HepG2 (cell line): Measurements from ENCODE around the gene TJP3. TPM values are rescaled to one million over a fixed set of nuclear protein-coding genes. Genes with fewer than 3 reads are reported as not detected.

Experiments used
- AHR ChIP-seq: IDR thresholded peaks from 2 replicates; pipeline ENCODE4 v1.6.1; 2018; ENCODE audit warnings: missing genetic modification reagents, missing compliant biosample characterization
- CREB1 ChIP-seq, 2 experiments: fragments of 450-650 bp in 1 of 2; IDR thresholded peaks; 2 replicates each; pipeline ENCODE4 v1.6.1; 2016 to 2017; ENCODE audit warnings: control low read depth in 1 of 2, mild to moderate bottlenecking in 1 of 2, missing compliant biosample characterization in 1 of 2, missing genetic modification characterization in 1 of 2
- E2F1 ChIP-seq: sonication (generic); formaldehyde crosslinking; IDR thresholded peaks from 2 replicates; pipeline ENCODE4 v1.5.0; 2020; ENCODE audit warnings: missing genetic modification reagents
- GLI4 ChIP-seq: sonication (generic); formaldehyde crosslinking; IDR thresholded peaks from 2 replicates; pipeline ENCODE4 v1.5.1; 2020; ENCODE audit warnings: missing genetic modification reagents, mild to moderate bottlenecking, moderate library complexity, borderline replicate concordance
- MATR3 ChIP-seq: sonication (generic); formaldehyde crosslinking; IDR thresholded peaks from 2 replicates; pipeline ENCODE4 v1.4.0; 2020; ENCODE audit warnings: missing genetic modification reagents
- MIER2 ChIP-seq: IDR thresholded peaks from 2 replicates; pipeline ENCODE4 v1.6.1; 2016; ENCODE audit warnings: missing biosample characterization, missing genetic modification reagents
- NCOA1 ChIP-seq: sonication (generic); formaldehyde crosslinking; IDR thresholded peaks from 2 replicates; pipeline ENCODE4 v1.9.0; 2021; ENCODE audit warnings: missing genetic modification reagents
- RBFOX2 ChIP-seq: fragments of 200-400 bp; formaldehyde crosslinking; IDR thresholded peaks from 2 replicates; pipeline ENCODE4 v1.6.1; 2017; ENCODE audit warnings: low read depth, mild to moderate bottlenecking, low read length
- SAP130 ChIP-seq: IDR thresholded peaks from 2 replicates; pipeline ENCODE4 v1.6.1; 2016; ENCODE audit warnings: low read depth
- SMAD3 ChIP-seq: sonication (generic); formaldehyde crosslinking; IDR thresholded peaks from 2 replicates; pipeline ENCODE4 v1.4.0; 2020; ENCODE audit warnings: missing genetic modification reagents
- SNAPC2 ChIP-seq: sonication (generic); formaldehyde crosslinking; IDR thresholded peaks from 2 replicates; pipeline ENCODE4 v1.8.1; 2022; ENCODE audit warnings: mild to moderate bottlenecking, missing genetic modification reagents
- SOX5 ChIP-seq: IDR thresholded peaks from 2 replicates; pipeline ENCODE4 v1.6.1; 2016; ENCODE audit warnings: borderline replicate concordance
- STAG1 ChIP-seq: sonication (generic); formaldehyde crosslinking; IDR thresholded peaks from 2 replicates; pipeline ENCODE4 v1.4.0; 2020; ENCODE audit warnings: missing genetic modification reagents
- ZBTB20 ChIP-seq: sonication (generic); formaldehyde crosslinking; IDR thresholded peaks from 2 replicates; pipeline ENCODE4 v1.8.1; 2023; ENCODE audit warnings: missing genetic modification reagents, low read depth, mild to moderate bottlenecking, borderline replicate concordance
- ZBTB7A ChIP-seq: sonication (generic); formaldehyde crosslinking; IDR thresholded peaks from 2 replicates; pipeline ENCODE4 v1.8.0; 2022; ENCODE audit warnings: mild to moderate bottlenecking, missing genetic modification reagents
- ZHX2 ChIP-seq, 2 experiments: sonication (generic) in 1 of 2; formaldehyde crosslinking in 1 of 2; IDR thresholded peaks; 2 replicates each; pipeline versions ENCODE4 v1.6.1 to v1.9.0; 2014 to 2022; ENCODE audit warnings: antibody characterized with exemption in 1 of 2, borderline replicate concordance in 1 of 2, inconsistent platforms in 1 of 2, low read depth in 1 of 2, missing genetic modification reagents in 1 of 2
- ZNF501 ChIP-seq: sonication (generic); formaldehyde crosslinking; IDR thresholded peaks from 2 replicates; pipeline ENCODE4 v1.5.1; 2020; ENCODE audit warnings: mild to moderate bottlenecking, moderate library complexity, missing genetic modification reagents
- ZNF710 ChIP-seq: sonication (generic); formaldehyde crosslinking; IDR thresholded peaks from 2 replicates; pipeline ENCODE4 v1.5.0; 2020; ENCODE audit warnings: mild to moderate bottlenecking, missing genetic modification reagents, borderline replicate concordance
- ZNF746 ChIP-seq: sonication (generic); formaldehyde crosslinking; IDR thresholded peaks from 2 replicates; pipeline ENCODE4 v1.8.0; 2022; ENCODE audit warnings: mild to moderate bottlenecking, missing genetic modification reagents
- ZNF879 ChIP-seq: sonication (generic); formaldehyde crosslinking; IDR thresholded peaks from 2 replicates; pipeline ENCODE4 v1.8.1; 2023; ENCODE audit warnings: missing genetic modification reagents
- polyA plus RNA-seq, 8 experiments: library from polyadenylated mRNA; depleted of rRNA in 3 of 8; stranded (reverse) in 7 of 8; unstranded in 1 of 8; fragments of >200 nt; fragmentation: Illumina TruSeq in 4 of 8; extraction: Trizol in 4 of 8; gene quantifications; 2 replicates each; pipeline versions ENCODE4 v1.2.1 to v1.2.3, GENCODE V29; 2011 to 2016; ENCODE audit warnings: low read depth in 4 of 8, missing spikeins in 1 of 8, mixed read lengths in 1 of 8; ENCODE audit not compliant: insufficient read depth in 1 of 8
- total RNA-seq, 5 experiments: library from RNA; depleted of rRNA; stranded (reverse); fragments of >200 nt; fragmentation: Illumina TruSeq; extraction: Trizol; gene quantifications; 2 replicates each; pipeline ENCODE4 v1.2.3, GENCODE V29; 2016; ENCODE audit warnings: low read depth in 1 of 5

Gene TJP3
- total and polyA plus RNA-seq, 2 of the 13 experiments (the other 11 are each of a cell fraction or from before 2014, with no cell fraction given): 2.3 to 21.5 TPM

DNA sequence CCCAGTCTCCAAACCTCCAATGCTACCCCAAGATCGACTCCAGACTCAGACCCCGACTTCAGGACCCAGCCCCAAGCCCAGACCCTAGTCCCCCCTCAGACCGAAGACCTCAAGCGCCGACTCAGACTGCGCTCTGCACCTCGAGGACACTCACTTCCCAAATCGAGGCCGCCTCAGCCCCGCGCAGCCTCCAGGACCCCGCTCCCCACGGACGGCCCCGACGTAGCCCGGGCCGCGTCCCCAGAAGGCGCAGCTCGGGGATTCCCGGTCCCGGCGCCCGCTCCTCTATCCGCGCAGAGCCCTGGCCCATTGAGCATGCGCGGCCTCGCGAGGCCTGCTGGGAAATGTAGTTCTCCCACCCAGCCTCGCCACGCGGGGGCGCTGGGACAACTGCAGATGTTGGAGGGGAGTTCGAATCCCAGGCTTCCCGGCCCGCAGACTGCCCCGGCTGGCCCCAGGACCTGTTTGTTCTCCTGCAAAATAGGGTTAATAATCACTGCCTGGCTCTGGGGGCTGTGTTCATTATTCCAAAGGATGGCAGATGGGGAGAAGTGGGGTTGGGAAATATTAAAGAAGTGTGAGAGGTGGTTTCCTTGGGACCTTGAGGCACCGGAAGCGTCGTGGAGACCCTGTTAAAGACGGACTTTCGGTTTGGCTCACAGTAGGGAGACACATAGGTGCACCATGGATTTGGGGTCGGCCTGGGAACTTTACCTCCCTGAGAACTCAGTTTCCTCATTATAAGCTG, 53.4 kb downstream of the TJP3 start, which contains the start of gene APBA3 (continued):
- peak; percentile 57; the same call in 1 of the 2 replicates for TF ChIP-seq ZHX2 (IDR thresholded peaks at IDR 0.05; ENCODE audit: low read depth)
- no peak for TF ChIP-seq ZHX2 (CRISPR knock-in tag; IDR thresholded peaks at IDR 0.05; ENCODE audit: borderline replicate concordance)
- TF ChIP-seq STAG1: no peak
- TF ChIP-seq SAP130 (CRISPR knock-in tag): peak; percentile 84
- TF ChIP-seq SNAPC2: peak; percentile 75; the same call in 1 of the 2 replicates
- TF ChIP-seq NCOA1: peak; percentile 84; the same call in 1 of the 2 replicates
- TF ChIP-seq ZNF501: peak; percentile 97
- peak; percentile 88; the same call in 1 of the 2 replicates for TF ChIP-seq AHR
- TF ChIP-seq E2F1 (CRISPR knock-in tag): 0 out of 2 replicates have a peak, but pooled peaks have one; percentile 39
- TF ChIP-seq CREB1 (IDR thresholded peaks at IDR 0.05): no peak
- TF ChIP-seq CREB1 (CRISPR knock-in tag; IDR thresholded peaks at IDR 0.05): peak; percentile 75; the same call in 1 of the 2 replicates
- TF ChIP-seq MIER2 (CRISPR knock-in tag): no peak
- TF ChIP-seq SOX5 (CRISPR knock-in tag): 0 out of 2 replicates have a peak, but pooled peaks have one; percentile 6
- TF ChIP-seq ZBTB7A (CRISPR knock-in tag): no peak
- 0 out of 2 replicates have a peak, but pooled peaks have one; percentile 8 for TF ChIP-seq ZBTB20 (CRISPR knock-in tag)
- TF ChIP-seq ZNF710 (CRISPR knock-in tag): no peak
- peak; percentile 92 for TF ChIP-seq RBFOX2
- TF ChIP-seq ZNF879 (CRISPR knock-in tag): 0 out of 2 replicates have a peak, but pooled peaks have one; percentile 45
- TF ChIP-seq ZNF746: 0 out of 2 replicates have a peak, but pooled peaks have one; percentile 38
- TF ChIP-seq GLI4 (CRISPR knock-in tag): peak; percentile 66; the same call in 1 of the 2 replicates
- peak; percentile 76; the same call in 1 of the 2 replicates for TF ChIP-seq SMAD3 (CRISPR knock-in tag)
- no peak for TF ChIP-seq MATR3 (CRISPR knock-in tag)
